Mesodermal cell (in vitro differentiated cells): ENCODE measurements around the gene ARMCX1.
"Not testable (repeated sequence)": the region's sequence is repeated elsewhere in the genome, so short reads cannot be mapped to it uniquely, and the experiment has no call there.

Source experiments
- H3K27ac ChIP-seq: 2 replicates; pipeline ENCODE4 v1.7.0; 2013; ENCODE audit warnings: mild to moderate bottlenecking, low read depth, low read length, moderate library complexity; ENCODE audit not compliant: severe bottlenecking
- H3K36me3 ChIP-seq: 2 replicates; pipeline ENCODE4 v1.7.1; 2013; ENCODE audit warnings: mild to moderate bottlenecking, low read length, moderate library complexity; ENCODE audit not compliant: control insufficient read depth, insufficient read depth
- H3K4me1 ChIP-seq: one replicate; pipeline ENCODE4 v1.7.1; 2013; ENCODE audit warnings: mild to moderate bottlenecking, low read length; ENCODE audit not compliant: insufficient read depth, control insufficient read depth, poor library complexity, severe bottlenecking
- H3K4me3 ChIP-seq: 2 replicates; pipeline ENCODE4 v1.7.0; 2013; ENCODE audit warnings: low read length, control low read depth, mild to moderate bottlenecking; ENCODE audit not compliant: insufficient read depth, poor library complexity, severe bottlenecking; ENCODE audit errors: extremely low read depth
- H3K9me3 ChIP-seq: 2 replicates; pipeline ENCODE4 v1.7.1; 2013; ENCODE audit warnings: mild to moderate bottlenecking, low read length, moderate library complexity; ENCODE audit not compliant: control insufficient read depth
- WGBS, 2 experiments: methylation state at CpG; one replicate each; pipeline ENCODE4 v1.1.5; 2013; ENCODE audit warnings: missing lambda C conversion rate in 2 of 2; ENCODE audit not compliant: insufficient coverage in 2 of 2; 5-methylcytosine and 5-hydroxymethylcytosine counted together

ARMCX1 gene

DNA sequence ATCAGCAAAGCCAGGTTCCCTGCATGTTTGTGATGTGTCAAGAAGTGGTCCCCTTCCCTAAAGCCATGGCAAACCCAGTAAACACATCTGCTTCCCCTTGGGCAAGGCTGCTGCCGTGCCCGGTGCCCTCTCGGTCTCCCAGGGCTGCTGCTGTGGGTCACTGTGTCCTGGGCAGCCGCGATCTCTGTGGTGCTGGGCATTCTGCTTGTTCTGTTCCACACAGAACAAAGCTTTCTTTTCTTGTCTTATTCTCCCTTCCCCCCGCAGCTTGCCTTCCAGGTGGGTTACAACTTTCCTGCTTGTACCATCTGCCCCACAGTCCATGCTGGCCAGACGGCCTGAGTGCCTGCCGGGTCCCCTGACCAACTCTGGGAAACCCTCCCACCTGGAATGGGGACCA lies 49.2 kb downstream of the ARMCX1 start:
- H3K36me3 ChIP-seq, H3K27ac ChIP-seq, H3K4me3 ChIP-seq, H3K4me1 ChIP-seq, H3K9me3 ChIP-seq: not testable (repeated sequence)
- no CpG with 5 or more reads among the region's 8 CpGs for WGBS, 2 experiments

DNA sequence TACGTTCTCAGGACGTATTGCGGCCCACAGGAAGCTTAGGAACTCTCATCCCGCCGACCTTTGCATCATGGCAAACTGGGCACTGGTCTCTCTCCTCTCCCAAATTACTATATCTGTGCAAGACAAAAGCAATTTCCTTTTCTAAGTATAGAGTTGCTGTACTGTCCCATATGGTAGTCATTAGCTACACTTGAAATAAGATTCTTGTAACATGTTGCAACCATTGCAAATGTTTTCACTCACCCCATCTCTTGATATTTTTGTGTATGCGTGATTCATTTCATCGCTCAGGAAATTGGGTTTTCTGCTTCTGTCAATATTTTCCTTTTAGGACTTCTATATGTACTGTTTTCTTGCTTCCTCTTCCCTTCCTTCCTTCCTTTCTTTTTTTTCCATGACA lies 51.7 kb downstream of the ARMCX1 start:
- no peaks in the 10 kb centered on the region for H3K9me3 ChIP-seq
- 60% methylated on average over 1 of the region's 7 CpGs; no CpG with 5 or more reads in 1 of the 2 experiments for WGBS, 2 experiments
- H3K4me1 ChIP-seq = no peaks in the 10 kb centered on the region
- no peaks in the 10 kb centered on the region for H3K36me3 ChIP-seq
- no peak overlapping the region for H3K27ac ChIP-seq
- H3K4me3 ChIP-seq = no peak overlapping the region
